GM19351 (cell line): ENCODE results near the gene NKX1-1.

Experiments
- ATAC-seq: cut with Tn5 transposase; IDR thresholded peaks from one replicate; pipeline ENCODE4 v1.9.1; 2021; ENCODE audit warnings: mild to moderate bottlenecking, moderate library complexity; ENCODE audit not compliant: unreplicated experiment

NKX1-1 gene

GRCh38 chr4:1362046-1362445 lies 44.2 kb downstream of the NKX1-1 start:
- ATAC-seq, result no peak

DNA sequence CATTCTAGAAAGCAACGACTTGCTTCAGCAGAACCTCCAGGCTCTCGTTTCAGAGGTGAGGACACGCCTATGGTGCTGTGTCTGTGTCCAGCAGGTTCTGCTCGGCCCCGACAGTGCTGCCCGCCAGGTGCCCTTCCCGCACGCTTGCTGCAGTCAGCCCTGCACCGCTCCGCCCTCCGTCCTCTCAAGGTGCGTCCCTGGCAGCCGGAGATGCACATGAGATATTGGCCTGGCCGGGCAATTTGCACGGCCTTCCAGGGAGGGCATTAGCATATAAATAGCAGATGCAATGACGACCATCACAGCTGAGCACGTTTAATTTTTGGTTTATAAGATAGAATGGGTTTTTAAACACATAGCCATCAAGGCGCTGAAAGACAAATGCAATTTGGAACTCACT lies 44.8 kb downstream of the NKX1-1 start:
- ATAC-seq, result no peak

- ATAC-seq, result no peak
These were observed 45.6 kb downstream of the NKX1-1 start for GRCh38 chr4:1360423-1361283.

DNA sequence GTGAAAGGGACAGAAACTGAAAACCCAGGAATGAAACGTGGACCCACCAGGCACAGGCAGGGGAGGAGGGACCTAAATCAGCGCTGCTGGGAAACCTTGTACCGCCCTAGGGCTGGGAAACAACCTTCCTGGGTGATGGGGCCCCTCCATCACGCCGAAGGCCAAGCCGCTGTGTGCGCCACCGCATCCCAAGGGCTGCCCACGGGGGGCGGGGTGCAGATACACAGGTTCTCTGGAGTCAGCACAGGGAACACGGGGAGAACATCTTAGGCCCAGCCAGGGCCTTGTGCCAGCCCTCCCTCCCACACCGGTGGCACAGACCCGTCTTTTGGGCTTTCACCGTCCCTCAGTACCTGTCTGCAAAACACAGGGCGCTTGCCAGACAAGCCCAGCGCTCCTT lies 46.3 kb downstream of the NKX1-1 start:
- ATAC-seq, result no peak

DNA sequence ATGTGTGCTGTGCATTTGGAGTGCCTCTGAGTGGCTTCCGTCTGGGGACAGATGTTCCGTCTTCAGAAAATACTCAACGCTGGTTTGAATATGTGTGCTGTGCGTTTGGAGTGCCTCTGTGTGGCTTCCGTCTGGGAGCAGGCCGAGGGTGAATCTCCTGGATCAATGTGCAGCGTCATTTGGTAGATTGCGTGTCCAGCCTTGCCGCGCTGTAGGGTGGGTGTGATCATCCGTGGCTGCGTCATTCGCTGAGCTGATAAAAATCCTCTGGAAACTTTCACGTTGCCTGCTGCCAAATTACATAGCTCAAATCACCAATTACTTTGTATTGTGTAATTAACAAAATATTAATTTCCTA lies 47.1 kb downstream of the NKX1-1 start:
- no peak for ATAC-seq

- no peak for ATAC-seq
These were observed 47.7 kb downstream of the NKX1-1 start for GRCh38 chr4:1358421-1359143.

DNA sequence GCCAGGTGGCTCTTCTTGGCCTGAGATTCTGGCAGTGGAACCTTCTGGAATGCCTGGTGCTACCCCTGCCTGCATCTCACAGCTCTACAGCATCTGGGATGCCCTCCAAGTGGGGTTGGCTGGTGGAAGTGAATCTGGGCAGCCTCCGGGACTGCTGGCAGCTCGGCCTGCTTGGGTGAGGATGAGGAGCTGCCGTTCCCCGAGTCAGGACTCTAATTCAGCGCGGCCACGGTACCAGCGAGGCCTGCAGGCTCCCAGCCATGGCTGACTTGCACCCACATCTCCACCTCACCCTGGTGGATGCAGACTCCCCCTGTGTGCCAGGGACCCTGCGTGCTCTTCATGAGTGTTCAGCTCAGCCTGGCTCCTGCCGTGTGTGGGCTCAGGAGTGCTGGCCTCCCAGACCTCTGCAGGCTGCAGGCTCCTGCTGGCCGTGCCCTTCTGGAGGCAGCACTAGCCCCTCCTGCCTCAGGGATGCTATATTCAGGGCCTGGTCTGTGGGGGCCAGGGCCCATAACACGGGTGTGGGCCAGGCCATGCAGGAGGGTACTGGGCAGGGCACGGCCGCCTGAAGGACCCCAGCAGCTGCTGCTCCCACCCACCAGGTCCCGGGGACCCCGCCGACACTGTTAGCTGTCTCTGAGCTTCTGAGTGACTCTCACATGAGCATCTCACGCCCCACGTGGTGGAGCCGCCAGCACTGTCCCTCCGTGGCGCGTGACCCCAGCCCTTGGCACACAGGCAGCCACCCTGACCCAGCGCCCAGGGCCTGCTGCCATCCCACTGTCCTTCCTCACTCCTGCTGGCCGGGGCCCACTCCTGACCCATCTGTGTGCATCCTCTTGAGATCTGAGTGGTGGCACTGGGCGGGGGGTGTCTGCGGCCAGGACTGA lies 48.6 kb downstream of the NKX1-1 start:
- no peak for ATAC-seq

GRCh38 chr4:1356181-1356998 lies 49.9 kb downstream of the NKX1-1 start:
- ATAC-seq, result no peak

GRCh38 chr4:1355378-1355777 lies 50.9 kb downstream of the NKX1-1 start:
- no peak for ATAC-seq

DNA sequence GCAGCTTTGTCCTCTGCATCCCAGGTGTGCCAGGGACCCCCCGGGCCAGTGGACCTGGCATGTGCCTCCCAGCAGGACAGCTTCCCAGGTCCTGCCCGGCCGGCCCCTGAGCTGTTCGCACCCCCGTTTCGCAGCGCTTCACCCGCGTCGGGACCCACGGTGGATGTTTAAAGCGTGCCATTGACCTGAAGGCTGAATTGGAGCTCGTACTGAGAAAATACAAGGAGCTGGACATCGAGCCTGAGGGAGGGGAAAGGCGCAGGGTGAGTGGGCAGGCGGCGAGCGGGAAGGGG lies 51.3 kb downstream of the NKX1-1 start:
- no peak for ATAC-seq

GRCh38 chr4:1354136-1354982 lies 51.9 kb downstream of the NKX1-1 start:
- no peak for ATAC-seq

DNA sequence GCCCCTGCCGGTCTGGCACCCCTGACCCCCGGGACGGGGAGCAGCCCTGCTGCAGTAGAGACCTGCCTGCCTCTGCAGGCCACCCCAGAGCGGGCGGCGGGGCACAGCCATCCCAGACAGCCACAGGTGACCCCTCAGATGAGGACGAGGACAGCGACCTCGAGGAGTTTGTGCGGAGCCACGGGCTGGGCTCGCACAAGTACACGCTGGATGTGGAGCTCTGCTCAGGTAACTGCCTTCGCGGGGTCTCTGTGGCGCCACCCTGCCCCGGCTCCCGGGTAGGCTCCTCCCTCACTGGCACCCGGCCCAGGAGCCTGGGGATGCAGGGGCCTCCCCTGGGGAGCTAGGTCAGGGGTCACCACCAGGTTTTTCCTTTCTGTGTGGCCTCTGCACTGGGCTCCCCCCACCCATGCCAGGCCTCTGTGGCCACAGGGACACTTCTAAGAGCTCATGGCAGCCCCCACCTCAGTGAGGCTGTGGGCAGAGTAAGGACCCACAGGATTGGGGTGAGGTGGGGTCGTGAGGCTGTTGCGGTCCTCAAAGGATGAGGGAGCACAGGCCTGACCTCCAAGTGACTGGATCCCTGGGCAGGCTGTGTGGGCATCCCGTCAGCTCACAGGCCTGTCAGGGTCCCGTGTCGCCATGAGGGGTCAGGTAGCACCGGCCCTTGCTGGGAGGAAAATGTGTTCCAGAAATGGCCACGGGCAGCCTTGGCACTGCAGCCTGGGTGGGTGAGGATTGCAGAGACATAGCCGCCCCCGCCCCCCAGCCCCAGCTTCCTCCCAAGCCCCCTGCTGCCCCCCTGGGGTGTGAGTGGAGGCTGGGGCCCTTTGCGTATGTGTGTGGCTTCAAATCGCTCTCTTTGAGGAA lies 52.8 kb downstream of the NKX1-1 start:
- no peak for ATAC-seq
